Upper lobe of left lung (tissue), 6 donors: ENCODE measurements around the gene AS3MT. TPM values are rescaled to one million over a fixed set of nuclear protein-coding genes. Genes with fewer than 3 reads are reported as not detected.

ENCODE experiments used
- ATAC-seq, 2 donors: fragments of 200-7000 bp; cut with Tn5 transposase; one replicate each; pipeline ENCODE4 v1.9.1; 2022; ENCODE audit warnings: mild to moderate bottlenecking in 2 of 2, moderate library complexity in 2 of 2; ENCODE audit not compliant: low FRiP score in 2 of 2
- DNase-seq, 2 donors: peaks; one replicate each; pipeline ENCODE4 v3.0.0-alpha.2; 2019 to 2020
- H3K27ac ChIP-seq, 4 donors: fragments of 200-600 bp; sonication (generic); one replicate each; pipeline ENCODE4 v1.5.1; 2016 to 2019
- H3K27me3 ChIP-seq, 4 donors: fragments of 200-600 bp; sonication (generic); one replicate each; pipeline ENCODE4 v1.5.1; 2017 to 2019
- H3K36me3 ChIP-seq, 4 donors: fragments of 200-600 bp; sonication (generic); one replicate each; pipeline ENCODE4 v1.5.1; 2016 to 2019
- H3K4me1 ChIP-seq, 4 donors: fragments of 200-600 bp; sonication (generic); one replicate each; pipeline ENCODE4 v1.5.1; 2018 to 2019
- H3K4me3 ChIP-seq, 4 donors: fragments of 200-600 bp; sonication (generic); one replicate each; pipeline ENCODE4 v1.5.1; 2017 to 2019; ENCODE audit warnings: mild to moderate bottlenecking in 2 of 4, moderate library complexity in 1 of 4
- H3K9me3 ChIP-seq, 4 donors: fragments of 200-600 bp; sonication (generic); one replicate each; pipeline ENCODE4 v1.5.1; 2018 to 2019
- EP300 ChIP-seq, 4 donors: sonication (generic); formaldehyde crosslinking; IDR thresholded peaks; one replicate each; pipeline ENCODE4 v1.5.1; 2017; ENCODE audit warnings: antibody characterized with exemption in 4 of 4, control low read depth in 2 of 4
- POLR2A ChIP-seq, 4 donors: fragments of 450-650 bp; IDR thresholded peaks; one replicate each; pipeline ENCODE4 v1.5.1; 2016 to 2017; ENCODE audit warnings: antibody characterized with exemption in 4 of 4, mild to moderate bottlenecking in 2 of 4
- POLR2AphosphoS5 ChIP-seq, 2 donors: sonication (generic); formaldehyde crosslinking; IDR thresholded peaks; one replicate each; pipeline ENCODE4 v1.5.1; 2017; ENCODE audit warnings: antibody characterized with exemption in 2 of 2
- WGBS, 2 donors: methylation state at CpG; one replicate each; pipeline ENCODE4 v1.1.5; 2017 to 2018; 5-methylcytosine and 5-hydroxymethylcytosine counted together
- total RNA-seq, 6 donors: library from RNA; depleted of rRNA in 4 of 6; stranded (reverse); fragments of >200 nt in 4 of 6; gene quantifications; one replicate each; pipeline versions ENCODE4 v1.1.0 to v1.2.1, GENCODE V29; 2016 to 2021
- TF ChIP-seq, protein P1 (sequence below), 6 experiments: fragments of 450-650 bp in 4 of 6; fragments of 200-600 bp in 2 of 6; sonication (generic) in 2 of 6; IDR thresholded peaks; one replicate each; pipeline ENCODE4 v1.5.1; 2016 to 2019; ENCODE audit warnings: antibody characterized with exemption in 6 of 6
- donor health status: DM: no; HTN: no; CAD: no; lungs with moderate emphysema.
- donor health status: DM: no; HTN: yes; CAD: no; lungs with severe emphysema.

AS3MT gene
- total RNA-seq, 6 donors from 2014 or later = 1.7 to 4.9 (median 2.3) TPM

DNA sequence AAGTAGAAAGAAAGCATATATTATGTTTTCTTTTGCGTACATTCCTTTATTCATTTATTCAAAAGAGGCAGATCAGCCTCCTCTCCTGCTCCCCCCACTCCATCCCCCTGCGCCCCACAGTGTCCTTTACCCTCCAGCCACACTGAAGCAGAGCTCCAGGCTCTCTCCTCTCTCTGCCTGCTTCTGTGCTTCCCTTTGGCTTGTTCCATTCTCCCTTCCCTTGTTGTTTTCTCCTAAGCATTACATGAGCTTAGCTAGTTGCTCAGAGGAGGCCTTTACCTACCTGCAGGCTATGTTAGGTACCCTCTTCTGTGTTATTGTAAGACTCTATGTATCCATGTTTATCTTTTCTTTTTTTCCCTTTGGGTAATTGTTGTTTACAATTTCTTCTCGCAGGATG is 76.2 kb downstream of the AS3MT start:
- Histone ChIP-seq H3K4me1 (peaks cover 0 to 8% (median 0%) of the 10 kb centered on the region in 4 donors), H3K36me3 (no peaks in the 10 kb centered on the region), H3K9me3 (no peaks in the 10 kb centered on the region), H3K27ac (no peak overlapping the region), H3K27me3 (no peaks in the 10 kb centered on the region), H3K4me3 (no peak overlapping the region)
- 63 to 80% methylated on average over 2 to 3 of the region's 3 CpGs for WGBS, 2 donors
- no peak for ATAC-seq
- DNase-seq = no peak
- TF ChIP-seq EP300 (IDR thresholded peaks at IDR 0.05) = no peak
- TF ChIP-seq, protein P1, sequence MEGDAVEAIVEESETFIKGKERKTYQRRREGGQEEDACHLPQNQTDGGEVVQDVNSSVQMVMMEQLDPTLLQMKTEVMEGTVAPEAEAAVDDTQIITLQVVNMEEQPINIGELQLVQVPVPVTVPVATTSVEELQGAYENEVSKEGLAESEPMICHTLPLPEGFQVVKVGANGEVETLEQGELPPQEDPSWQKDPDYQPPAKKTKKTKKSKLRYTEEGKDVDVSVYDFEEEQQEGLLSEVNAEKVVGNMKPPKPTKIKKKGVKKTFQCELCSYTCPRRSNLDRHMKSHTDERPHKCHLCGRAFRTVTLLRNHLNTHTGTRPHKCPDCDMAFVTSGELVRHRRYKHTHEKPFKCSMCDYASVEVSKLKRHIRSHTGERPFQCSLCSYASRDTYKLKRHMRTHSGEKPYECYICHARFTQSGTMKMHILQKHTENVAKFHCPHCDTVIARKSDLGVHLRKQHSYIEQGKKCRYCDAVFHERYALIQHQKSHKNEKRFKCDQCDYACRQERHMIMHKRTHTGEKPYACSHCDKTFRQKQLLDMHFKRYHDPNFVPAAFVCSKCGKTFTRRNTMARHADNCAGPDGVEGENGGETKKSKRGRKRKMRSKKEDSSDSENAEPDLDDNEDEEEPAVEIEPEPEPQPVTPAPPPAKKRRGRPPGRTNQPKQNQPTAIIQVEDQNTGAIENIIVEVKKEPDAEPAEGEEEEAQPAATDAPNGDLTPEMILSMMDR (IDR thresholded peaks at IDR 0.05) = no peak

DNA sequence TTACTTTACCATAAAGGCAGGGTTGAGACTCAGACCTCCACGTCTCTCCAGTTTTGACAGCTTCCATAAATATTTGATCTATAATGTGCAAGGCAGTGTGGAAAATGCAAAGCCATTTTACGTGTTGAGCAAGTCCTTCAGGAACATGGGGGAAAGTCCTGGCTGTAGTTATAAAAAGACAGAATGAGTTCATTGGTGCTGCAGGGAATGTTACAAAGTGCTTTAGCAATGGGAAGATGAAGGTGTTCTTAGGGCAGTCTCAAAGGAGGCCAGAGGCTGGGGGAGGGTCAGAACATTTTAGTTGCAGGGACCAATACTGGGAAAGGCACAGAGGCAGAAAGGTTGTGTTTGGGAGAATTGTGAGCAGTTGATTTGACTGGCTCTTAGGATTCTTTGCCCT is 76.7 kb downstream of the AS3MT start:
- no peak for ATAC-seq
- TF ChIP-seq EP300 (IDR thresholded peaks at IDR 0.05) (no peak), POLR2AphosphoS5 (IDR thresholded peaks at IDR 0.05) (no peak), POLR2A (IDR thresholded peaks at IDR 0.05) (no peak)
- TF ChIP-seq, protein P1 (IDR thresholded peaks at IDR 0.05) = no peak

DNA sequence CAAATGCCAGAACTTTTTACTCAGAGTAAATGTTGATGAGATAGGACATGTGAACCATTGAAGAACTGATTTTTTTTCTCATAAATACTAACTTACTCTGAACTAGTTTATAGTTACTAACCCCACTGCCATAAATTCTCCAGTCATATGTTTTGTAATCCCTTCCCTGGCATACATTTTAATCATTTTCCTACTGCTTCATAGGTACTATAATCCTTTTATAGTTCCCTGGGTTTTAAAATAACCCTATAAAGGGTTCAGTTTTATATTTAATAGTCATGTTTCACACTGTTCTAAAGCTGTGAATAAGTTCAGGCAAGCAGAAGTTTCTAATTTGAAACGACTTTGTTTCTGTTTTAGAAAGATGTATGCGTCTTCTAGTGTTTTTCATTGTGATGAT is 77.7 kb downstream of the AS3MT start:
- Histone ChIP-seq H3K9me3 (no peaks in the 10 kb centered on the region), H3K4me3 (no peak overlapping the region), H3K4me1 (peaks cover 0 to 8% (median 0%) of the 10 kb centered on the region in 4 donors), H3K36me3 (no peaks in the 10 kb centered on the region), H3K27me3 (no peaks in the 10 kb centered on the region), H3K27ac (no peak overlapping the region)
- TF ChIP-seq POLR2AphosphoS5 (IDR thresholded peaks at IDR 0.05) (no peak), POLR2A (IDR thresholded peaks at IDR 0.05) (no peak)
- TF ChIP-seq, protein P1 (IDR thresholded peaks at IDR 0.05) = no peak
- 87 to 93% methylated on average over 2 of the region's 2 CpGs for WGBS, 2 donors
- ATAC-seq = no peak
- no peak for DNase-seq

More for the DNA sequence above, 76.7 kb downstream of the AS3MT start:
- H3K4me1 ChIP-seq = peaks cover 0 to 8% (median 0%) of the 10 kb centered on the region in 4 donors
- no peaks in the 10 kb centered on the region for H3K27me3 ChIP-seq
- H3K27ac ChIP-seq = no peak overlapping the region
- no peak overlapping the region for H3K4me3 ChIP-seq
- whole genome bisulfite sequencing, 2 donors = 61 to 69% methylated on average over 2 of the region's 2 CpGs
- no peak for DNase-seq
- no peaks in the 10 kb centered on the region for H3K36me3 ChIP-seq
- H3K9me3 ChIP-seq = no peaks in the 10 kb centered on the region

DNA sequence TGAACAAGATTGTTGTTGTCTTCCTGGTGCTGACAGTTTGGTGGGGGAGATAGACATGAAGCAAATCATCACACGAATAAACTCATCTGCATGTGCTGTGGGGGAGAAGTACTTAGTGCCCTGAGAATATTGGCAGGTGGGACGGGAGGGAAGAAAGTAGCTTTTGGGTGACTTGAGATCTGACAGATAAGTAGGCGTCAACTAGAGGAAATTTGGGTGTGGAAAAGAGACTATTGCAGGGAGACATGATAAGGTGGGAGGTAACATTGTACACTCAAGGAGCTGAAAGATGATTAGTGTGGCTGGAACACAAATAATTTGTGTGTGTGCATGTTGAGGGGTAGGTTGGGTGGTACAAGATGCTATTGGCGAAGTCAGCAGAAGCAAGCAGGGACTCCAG is 78.9 kb downstream of the AS3MT start:
- H3K27ac ChIP-seq = no peak overlapping the region
- H3K4me1 ChIP-seq = peaks cover 0 to 8% (median 0%) of the 10 kb centered on the region in 4 donors
- no peak for DNase-seq
- H3K9me3 ChIP-seq = no peaks in the 10 kb centered on the region
- no peaks in the 10 kb centered on the region for H3K36me3 ChIP-seq
- TF ChIP-seq POLR2A (IDR thresholded peaks at IDR 0.05) = no peak
- TF ChIP-seq EP300 (IDR thresholded peaks at IDR 0.05) = no peak
- TF ChIP-seq POLR2AphosphoS5 (IDR thresholded peaks at IDR 0.05) = no peak
- TF ChIP-seq, protein P1 (IDR thresholded peaks at IDR 0.05) = no peak
- no peaks in the 10 kb centered on the region for H3K27me3 ChIP-seq
- 94% methylated on average over 4 of the region's 4 CpGs for WGBS, 2 donors
- no peak for ATAC-seq
- H3K4me3 ChIP-seq = no peak overlapping the region

DNA sequence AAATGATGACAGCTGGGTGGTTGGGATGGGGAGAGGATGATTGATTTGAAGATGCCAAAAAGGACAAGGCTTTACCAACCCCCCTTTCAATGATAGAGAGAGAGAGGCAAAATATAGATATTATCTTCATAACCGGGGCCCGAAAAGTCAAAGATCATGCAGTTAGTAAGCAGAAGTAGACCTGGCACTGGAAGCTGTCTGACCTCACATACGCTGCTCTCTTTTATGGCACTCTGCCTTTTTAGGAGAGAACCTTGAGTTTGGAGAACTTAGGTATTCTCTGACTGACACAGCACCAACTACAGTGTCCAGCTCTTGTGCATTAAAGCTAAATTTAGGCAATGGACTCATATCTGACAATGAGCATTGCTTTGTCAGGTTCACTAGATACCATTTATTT is 79.5 kb downstream of the AS3MT start:
- 92 to 98% methylated on average over 3 of the region's 3 CpGs for WGBS, 2 donors
- no peaks in the 10 kb centered on the region for H3K36me3 ChIP-seq
- no peaks in the 10 kb centered on the region for H3K27me3 ChIP-seq
- DNase-seq = no peak
- TF ChIP-seq, protein P1 (IDR thresholded peaks at IDR 0.05) = no peak
- TF ChIP-seq EP300 (IDR thresholded peaks at IDR 0.05) (no peak), POLR2A (IDR thresholded peaks at IDR 0.05) (no peak), POLR2AphosphoS5 (IDR thresholded peaks at IDR 0.05) (no peak)
- H3K4me3 ChIP-seq = no peak overlapping the region
- H3K4me1 ChIP-seq = peaks cover 0 to 8% (median 0%) of the 10 kb centered on the region in 4 donors
- H3K9me3 ChIP-seq = no peaks in the 10 kb centered on the region
- no peak overlapping the region for H3K27ac ChIP-seq
- no peak for ATAC-seq
